Measurements from ENCODE around the gene RGL1. TPM values are rescaled to one million over a fixed set of nuclear protein-coding genes. Genes with fewer than 3 reads are reported as not detected.

Gene RGL1
- total and polyA plus RNA-seq, 2 experiments from 2014 or later, result 17.9 to 30.7 TPM

DNA sequence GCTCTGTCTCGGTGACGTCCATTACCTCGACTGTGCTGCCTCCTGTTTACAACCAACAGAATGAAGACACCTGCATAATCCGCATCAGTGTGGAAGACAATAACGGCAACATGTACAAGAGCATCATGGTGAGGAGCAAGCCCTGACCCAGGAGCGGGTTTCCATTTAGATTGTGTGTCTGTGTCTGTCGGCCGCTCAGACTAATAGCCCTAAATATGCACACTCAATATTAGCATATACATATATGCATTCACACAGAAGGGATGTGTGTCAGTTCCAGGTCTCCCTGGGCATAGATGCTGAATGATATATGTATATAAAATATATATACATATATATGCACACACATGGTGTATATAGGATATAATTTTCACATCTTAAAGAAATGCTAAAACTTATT, 111.7 kb downstream of the RGL1 start:
- WGBS (ENCODE audit: low lambda C conversion rate, missing lambda C conversion rate), result 96% methylated on average over 8 of the region's 8 CpGs
- no peak for TF ChIP-seq EZH2 (IDR thresholded peaks at IDR 0.05; ENCODE audit: borderline replicate concordance)

DNA sequence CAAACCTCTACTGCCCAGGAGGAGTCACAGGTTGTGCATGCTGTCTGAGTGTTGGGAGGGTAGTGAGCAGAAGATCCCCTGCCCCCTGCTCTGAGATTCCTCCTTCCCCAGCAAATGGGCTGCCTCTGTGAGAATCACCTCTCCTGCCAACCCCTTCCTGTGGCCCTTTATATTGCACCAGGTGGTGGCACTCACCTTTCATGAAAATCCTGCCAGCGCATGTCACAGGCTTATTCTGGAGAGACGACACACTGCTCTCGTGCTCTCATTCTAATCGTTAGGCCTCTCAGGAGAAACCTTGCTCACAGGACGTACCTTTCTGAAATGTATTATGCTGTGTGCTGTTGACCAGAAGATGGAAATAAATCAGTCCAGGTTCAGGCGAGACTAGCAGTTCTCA, 113.7 kb downstream of the RGL1 start:
- no peak overlapping the region for H3K4me2 ChIP-seq
- no peaks in the 10 kb centered on the region for H3K79me2 ChIP-seq
- no peak for DNase-seq (ENCODE audit: low spot score)
- no peaks in the 10 kb centered on the region for H3K9me3 ChIP-seq (ENCODE audit: low read depth)
- no peaks in the 10 kb centered on the region for H3K4me1 ChIP-seq (ENCODE audit: insufficient read depth)
- H3K36me3 ChIP-seq (replicated peaks; ENCODE audit: insufficient read depth, low read depth), result peaks cover 5% of the 10 kb centered on the region
- no peak overlapping the region for H3K27ac ChIP-seq
- no peaks in the 10 kb centered on the region for H4K20me1 ChIP-seq (ENCODE audit: insufficient read depth, poor library complexity, severe bottlenecking)
- 86% methylated on average over 6 of the region's 6 CpGs for WGBS (ENCODE audit: low lambda C conversion rate, missing lambda C conversion rate)
- no peak overlapping the region for H3K4me3 ChIP-seq
- TF ChIP-seq EZH2 (IDR thresholded peaks at IDR 0.05; ENCODE audit: borderline replicate concordance) (no peak), EZH2phosphoT487 (IDR thresholded peaks at IDR 0.05; ENCODE audit: low read depth, severe bottlenecking, unreplicated experiment) (no peak)
- TF ChIP-seq, protein P1, sequence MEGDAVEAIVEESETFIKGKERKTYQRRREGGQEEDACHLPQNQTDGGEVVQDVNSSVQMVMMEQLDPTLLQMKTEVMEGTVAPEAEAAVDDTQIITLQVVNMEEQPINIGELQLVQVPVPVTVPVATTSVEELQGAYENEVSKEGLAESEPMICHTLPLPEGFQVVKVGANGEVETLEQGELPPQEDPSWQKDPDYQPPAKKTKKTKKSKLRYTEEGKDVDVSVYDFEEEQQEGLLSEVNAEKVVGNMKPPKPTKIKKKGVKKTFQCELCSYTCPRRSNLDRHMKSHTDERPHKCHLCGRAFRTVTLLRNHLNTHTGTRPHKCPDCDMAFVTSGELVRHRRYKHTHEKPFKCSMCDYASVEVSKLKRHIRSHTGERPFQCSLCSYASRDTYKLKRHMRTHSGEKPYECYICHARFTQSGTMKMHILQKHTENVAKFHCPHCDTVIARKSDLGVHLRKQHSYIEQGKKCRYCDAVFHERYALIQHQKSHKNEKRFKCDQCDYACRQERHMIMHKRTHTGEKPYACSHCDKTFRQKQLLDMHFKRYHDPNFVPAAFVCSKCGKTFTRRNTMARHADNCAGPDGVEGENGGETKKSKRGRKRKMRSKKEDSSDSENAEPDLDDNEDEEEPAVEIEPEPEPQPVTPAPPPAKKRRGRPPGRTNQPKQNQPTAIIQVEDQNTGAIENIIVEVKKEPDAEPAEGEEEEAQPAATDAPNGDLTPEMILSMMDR (IDR thresholded peaks at IDR 0.05; ENCODE audit: poor library complexity), result no peak
- no peaks in the 10 kb centered on the region for H3K9me2 ChIP-seq (replicated peaks; ENCODE audit: insufficient read depth)
- no peaks in the 10 kb centered on the region for H3K27me3 ChIP-seq
- no peak overlapping the region for H2AFZ ChIP-seq

More for the DNA sequence above, 111.7 kb downstream of the RGL1 start:
- no peaks in the 10 kb centered on the region for H4K20me1 ChIP-seq (ENCODE audit: insufficient read depth, poor library complexity, severe bottlenecking)
- no peaks in the 10 kb centered on the region for H3K9me2 ChIP-seq (replicated peaks; ENCODE audit: insufficient read depth)
- no peaks in the 10 kb centered on the region for H3K79me2 ChIP-seq
- H3K36me3 ChIP-seq (replicated peaks; ENCODE audit: insufficient read depth, low read depth), result peaks cover 5% of the 10 kb centered on the region
- no peak overlapping the region for H3K27ac ChIP-seq
- DNase-seq (ENCODE audit: low spot score), result no peak
- H2AFZ ChIP-seq, result no peak overlapping the region
- no peak overlapping the region for H3K4me3 ChIP-seq
- H3K4me2 ChIP-seq, result no peak overlapping the region
- H3K9me3 ChIP-seq (ENCODE audit: low read depth), result no peaks in the 10 kb centered on the region
- no peaks in the 10 kb centered on the region for H3K27me3 ChIP-seq
- H3K4me1 ChIP-seq (ENCODE audit: insufficient read depth), result no peaks in the 10 kb centered on the region

DNA sequence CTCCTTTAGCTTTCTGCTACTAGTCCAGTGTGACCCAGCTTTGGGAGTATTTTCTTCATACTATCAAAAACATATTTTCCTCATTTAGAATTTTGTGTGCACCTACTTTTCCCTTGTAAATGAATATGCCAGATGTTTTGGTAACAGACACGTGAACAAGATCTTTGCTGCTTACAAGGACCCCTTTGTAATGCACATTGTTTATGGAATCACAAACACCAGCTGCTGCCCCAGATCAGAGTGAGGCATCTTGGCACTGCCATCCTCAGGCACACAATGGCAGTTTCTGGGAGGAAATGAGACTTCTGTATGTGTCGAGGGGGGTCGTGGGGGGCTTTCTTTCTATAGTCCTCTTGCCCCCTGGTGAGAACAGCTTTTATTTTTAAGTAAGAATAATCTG, 115.7 kb downstream of the RGL1 start:
- Histone ChIP-seq H3K9me3 (ENCODE audit: low read depth) (no peaks in the 10 kb centered on the region), H3K9me2 (replicated peaks; ENCODE audit: insufficient read depth) (no peaks in the 10 kb centered on the region), H3K27ac (no peak overlapping the region), H3K4me1 (ENCODE audit: insufficient read depth) (no peaks in the 10 kb centered on the region), H2AFZ (no peak overlapping the region), H3K79me2 (no peaks in the 10 kb centered on the region), H3K36me3 (replicated peaks; ENCODE audit: insufficient read depth, low read depth) (peaks cover 5% of the 10 kb centered on the region), H3K4me2 (no peak overlapping the region), H3K4me3 (no peak overlapping the region), H4K20me1 (ENCODE audit: insufficient read depth, poor library complexity, severe bottlenecking) (no peaks in the 10 kb centered on the region), H3K27me3 (no peaks in the 10 kb centered on the region)
- no peak for TF ChIP-seq EZH2 (IDR thresholded peaks at IDR 0.05; ENCODE audit: borderline replicate concordance)
- TF ChIP-seq EZH2phosphoT487 (IDR thresholded peaks at IDR 0.05; ENCODE audit: low read depth, severe bottlenecking, unreplicated experiment), result no peak
- TF ChIP-seq, protein P1 (IDR thresholded peaks at IDR 0.05; ENCODE audit: poor library complexity), result no peak
- no peak for DNase-seq (ENCODE audit: low spot score)
- 92% methylated on average over 3 of the region's 3 CpGs for WGBS (ENCODE audit: low lambda C conversion rate, missing lambda C conversion rate)

DNA sequence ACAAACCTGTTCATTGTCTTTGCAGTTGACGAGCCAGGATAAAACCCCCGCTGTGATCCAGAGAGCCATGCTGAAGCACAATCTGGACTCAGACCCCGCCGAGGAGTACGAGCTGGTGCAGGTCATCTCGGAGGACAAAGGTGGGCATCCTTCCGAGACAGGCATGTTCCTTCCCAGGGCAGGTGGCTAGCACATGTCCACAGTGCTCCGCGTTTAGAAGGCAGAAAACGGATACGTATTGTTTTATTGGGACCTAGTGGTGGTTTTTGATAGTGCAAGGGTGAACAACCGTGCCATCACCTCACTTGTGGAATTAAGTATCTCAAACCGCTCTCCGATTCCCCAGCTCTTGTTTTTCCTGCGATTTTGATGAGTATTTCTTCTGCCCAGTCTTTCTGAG, 117.3 kb downstream of the RGL1 start:
- Histone ChIP-seq H3K27me3 (no peaks in the 10 kb centered on the region), H3K9me2 (replicated peaks; ENCODE audit: insufficient read depth) (no peaks in the 10 kb centered on the region), H3K4me1 (ENCODE audit: insufficient read depth) (peaks cover 8% of the 10 kb centered on the region), H3K27ac (no peak overlapping the region), H2AFZ (no peak overlapping the region), H3K4me2 (no peak overlapping the region), H3K4me3 (no peak overlapping the region), H3K9me3 (ENCODE audit: low read depth) (no peaks in the 10 kb centered on the region), H3K36me3 (replicated peaks; ENCODE audit: insufficient read depth, low read depth) (peaks cover 5% of the 10 kb centered on the region), H4K20me1 (ENCODE audit: insufficient read depth, poor library complexity, severe bottlenecking) (no peaks in the 10 kb centered on the region), H3K79me2 (no peaks in the 10 kb centered on the region)
- no peak for DNase-seq (ENCODE audit: low spot score)
- WGBS (ENCODE audit: low lambda C conversion rate, missing lambda C conversion rate), result 94% methylated on average over 15 of the region's 15 CpGs
- TF ChIP-seq EZH2phosphoT487 (IDR thresholded peaks at IDR 0.05; ENCODE audit: low read depth, severe bottlenecking, unreplicated experiment) (no peak), EZH2 (IDR thresholded peaks at IDR 0.05; ENCODE audit: borderline replicate concordance) (no peak)
- TF ChIP-seq, protein P1 (IDR thresholded peaks at IDR 0.05; ENCODE audit: poor library complexity), result no peak
